HG03342 (cell line): ENCODE data around the gene MARK3.
"Not testable (repeated sequence)": the region's sequence is repeated elsewhere in the genome, so short reads cannot be mapped to it uniquely, and the experiment has no call there.

Experiments used
- ATAC-seq: cut with Tn5 transposase; IDR thresholded peaks from one replicate; pipeline ENCODE4 v1.9.1; 2021; ENCODE audit warnings: mild to moderate bottlenecking, moderate library complexity; ENCODE audit not compliant: unreplicated experiment

MARK3 gene

DNA sequence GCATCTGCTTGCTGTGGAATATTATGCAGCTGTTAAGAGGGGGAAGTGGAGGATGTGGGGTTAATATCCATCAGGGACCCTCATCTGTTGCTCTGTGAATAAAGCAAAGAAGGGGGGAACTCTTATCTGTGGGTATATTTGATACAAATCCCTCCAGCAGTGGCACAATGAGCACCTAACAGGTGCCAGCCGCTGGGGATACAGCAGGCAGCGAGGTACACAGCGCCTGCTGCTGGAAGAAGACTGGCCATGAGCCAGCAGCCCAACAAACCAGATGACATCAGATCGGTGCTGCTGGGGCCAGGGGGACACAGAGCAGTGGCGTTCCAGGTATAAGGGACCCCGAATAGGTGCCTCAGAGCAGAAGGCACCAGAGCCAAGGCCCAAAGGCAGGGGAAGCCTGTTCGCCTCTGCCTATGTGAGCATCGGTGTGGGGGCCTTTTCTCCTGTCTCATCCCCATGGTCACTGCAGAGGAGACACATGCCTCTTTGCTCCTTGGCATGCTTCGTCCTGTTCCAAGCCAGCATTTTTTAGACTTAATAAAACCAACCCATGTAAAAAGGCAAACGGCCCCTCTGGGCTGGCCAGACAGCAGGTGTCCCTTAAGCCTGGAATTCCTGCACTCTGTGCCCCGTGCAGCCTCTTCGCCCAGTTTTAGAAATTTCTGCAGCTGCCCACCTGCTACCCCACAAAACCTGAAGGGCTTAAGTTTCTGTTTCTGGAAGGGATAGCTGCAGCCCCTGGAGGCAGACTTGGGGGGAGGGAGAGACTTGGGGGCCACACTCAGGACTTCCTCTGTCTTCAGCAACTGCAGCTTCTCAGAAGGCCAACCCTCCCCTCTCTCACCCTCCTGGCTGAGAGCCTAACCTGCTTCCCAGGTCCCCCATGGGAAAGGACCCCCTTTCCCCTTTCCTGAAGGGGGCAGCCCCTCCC, 139.1 kb downstream of the MARK3 start:
- ATAC-seq = no peak

DNA sequence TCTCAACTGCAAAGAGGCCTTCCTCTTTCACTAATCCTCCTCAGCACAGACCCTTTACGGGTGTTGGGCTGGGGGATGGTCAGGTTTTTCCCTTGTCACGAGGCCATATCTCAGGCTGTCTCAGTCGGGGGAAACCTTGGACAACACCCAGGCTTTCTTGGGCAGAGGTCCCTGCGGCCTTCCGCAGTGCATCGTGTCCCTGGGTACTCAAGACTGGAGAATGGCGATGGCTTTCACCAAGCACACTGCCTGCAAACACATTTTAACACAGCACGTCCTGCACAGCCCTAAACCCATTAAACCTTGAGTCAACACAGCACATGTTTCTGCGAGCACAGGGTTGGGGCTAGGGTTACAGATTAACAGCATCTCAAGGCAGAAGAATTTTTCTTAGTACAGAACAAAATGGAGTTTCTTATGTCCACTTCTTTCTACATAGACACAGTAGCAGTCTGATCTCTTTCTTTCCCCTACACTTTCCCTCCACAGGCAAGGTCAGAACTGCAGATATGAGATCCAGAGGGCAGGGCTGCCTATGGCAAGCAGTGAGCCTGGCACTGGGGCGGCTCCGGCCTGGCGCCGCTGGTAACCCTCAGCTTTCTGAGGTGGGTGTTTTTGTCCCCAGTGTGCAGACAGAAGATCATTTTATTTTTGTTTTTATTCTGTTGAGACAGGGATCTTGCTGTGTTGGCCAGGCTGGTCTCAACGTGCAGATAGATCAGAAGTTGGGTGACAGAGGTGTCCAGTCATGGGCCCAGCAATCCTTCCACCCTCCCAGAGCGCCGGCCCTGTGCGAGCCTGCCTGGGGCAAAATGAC, 140.4 kb downstream of the MARK3 start:
- not testable (repeated sequence) for ATAC-seq

DNA sequence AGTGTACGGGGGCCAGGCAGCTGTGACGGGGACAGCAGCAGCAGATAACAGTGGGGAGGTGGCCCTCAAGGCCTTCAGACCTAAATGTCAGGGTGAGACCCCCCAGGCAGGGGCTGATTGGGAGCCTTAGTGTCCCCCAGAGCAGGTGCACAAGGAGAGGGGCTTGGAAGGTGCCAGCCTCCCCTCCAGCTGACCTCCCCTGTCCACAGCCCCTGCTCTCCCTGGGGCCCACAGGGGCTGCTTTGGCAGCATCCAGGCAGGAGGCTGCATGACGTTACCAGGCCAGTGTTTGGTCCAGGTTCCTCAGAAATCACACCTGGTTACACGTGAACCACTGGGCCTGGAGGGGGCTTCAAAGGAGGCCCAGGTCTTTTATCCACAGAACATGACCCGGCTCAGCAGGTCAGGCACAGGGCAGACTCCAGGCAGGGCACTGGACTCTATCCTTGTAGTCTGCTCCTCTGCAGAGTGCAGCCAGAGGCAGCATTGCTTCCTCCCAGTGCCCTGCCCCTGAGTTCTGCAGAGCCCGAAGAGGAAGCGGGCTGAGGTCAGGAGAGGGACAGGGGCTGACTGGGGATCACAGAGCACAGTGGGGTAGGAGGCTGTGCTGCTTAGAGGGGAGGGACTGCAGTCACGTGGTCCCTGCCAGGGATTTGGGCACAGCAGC, 141.2 kb downstream of the MARK3 start:
- no peak for ATAC-seq

DNA sequence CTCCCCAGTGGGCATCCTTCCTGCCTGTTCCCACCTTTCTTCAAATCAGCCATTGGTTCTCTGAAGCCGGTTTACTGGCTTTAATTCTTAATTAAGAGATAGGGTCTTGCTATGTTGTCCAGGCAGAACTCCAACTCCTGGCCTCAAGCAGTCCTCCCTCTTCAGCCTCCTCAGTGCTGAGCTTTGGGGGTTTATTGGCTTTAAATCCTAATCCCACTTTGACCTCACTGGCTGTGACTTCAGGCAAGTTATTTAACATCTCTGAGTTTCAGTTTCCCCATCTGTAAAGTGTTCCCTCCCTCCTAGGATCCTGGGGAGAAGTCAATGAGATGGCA, 141.7 kb downstream of the MARK3 start:
- ATAC-seq = no peak

DNA sequence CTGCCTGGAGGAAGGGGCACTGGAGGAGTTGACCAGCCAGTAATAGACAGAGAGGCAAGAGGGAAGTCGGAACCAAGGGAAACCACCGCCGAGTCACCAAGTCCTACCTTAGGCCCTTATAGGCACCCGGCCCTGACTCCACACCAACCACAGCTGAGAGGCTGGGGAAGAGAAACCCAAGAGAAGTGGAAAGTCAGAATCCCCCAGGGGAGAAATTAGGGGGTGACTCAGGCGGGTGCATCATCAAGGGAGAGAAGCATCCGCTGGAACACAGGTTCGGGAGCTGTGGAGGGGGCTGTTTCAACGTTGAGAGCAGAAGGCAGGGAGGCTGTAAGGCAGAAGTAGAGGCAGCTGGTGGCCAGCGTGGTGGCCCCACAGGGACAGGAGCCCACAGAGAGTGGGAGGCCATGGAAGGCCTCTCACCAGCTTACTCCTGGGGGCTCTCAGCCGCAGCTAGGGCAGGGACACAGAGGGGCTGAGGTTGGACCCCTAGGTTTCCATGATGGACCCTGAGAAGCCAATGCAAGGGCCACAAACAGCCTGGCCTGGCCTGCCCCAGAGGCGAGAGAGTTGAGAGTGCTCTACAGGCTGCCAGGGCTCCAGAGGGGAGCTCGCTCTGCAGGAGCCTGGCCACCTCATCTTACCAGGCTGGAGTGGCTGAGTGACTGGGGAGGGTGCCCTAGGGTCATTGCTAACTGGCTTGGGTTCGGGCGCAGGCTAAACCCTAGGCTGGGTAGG, 142.4 kb downstream of the MARK3 start:
- peak; percentile 66 for ATAC-seq

- ATAC-seq = no peak
Measured at GRCh38 chr14:103528146-103528586, 143.0 kb downstream of the MARK3 start.

DNA sequence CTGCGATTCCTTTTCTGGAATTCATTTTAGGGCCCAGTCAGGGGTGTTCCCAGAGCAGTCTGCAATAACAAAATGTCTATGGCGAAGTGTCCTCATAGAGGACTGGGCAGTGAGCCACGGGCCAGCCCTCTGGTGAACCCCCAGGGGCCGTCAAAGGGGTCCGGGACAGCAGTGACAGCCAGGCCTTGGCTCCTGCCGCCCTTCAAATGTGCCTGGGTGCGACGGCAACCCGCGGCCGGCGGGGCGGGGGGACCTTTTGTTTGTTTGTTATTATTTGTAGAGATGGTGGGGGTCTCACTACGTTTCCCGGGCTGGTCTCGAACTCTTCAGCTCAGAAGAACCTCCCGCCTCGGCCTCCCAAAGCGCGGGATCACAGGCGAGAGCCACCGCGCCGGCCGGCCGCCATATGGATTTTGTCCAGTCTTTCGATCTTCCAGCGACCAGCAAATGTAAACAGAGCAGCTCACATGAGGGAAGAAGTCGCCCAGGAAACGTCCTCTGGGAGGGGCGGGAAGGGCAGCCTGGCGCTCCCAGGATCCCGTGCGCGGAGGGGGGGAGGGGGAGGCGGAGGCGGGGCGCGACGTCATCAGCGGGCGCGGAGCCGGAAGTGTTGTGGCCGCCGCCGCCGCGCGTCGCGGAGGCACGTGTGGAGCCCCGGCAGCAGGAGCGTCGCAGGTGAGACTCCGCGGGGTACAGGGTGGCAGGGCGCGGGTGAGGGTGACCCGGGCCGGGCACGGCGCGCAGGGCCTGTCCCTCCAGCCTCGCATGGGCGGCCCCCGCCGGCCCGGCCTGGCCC, 143.6 kb downstream of the MARK3 start, which contains the start of gene TRMT61A:
Gene TRMT61A, plus strand, starts transcription at position 610 of the 796 bp plus-strand sequence. CDS start 783 bp downstream, outside the sequence.
- no peak for ATAC-seq

- ATAC-seq = no peak
Measured at GRCh38 chr14:103529383-103530365, 144.5 kb downstream of the MARK3 start.

DNA sequence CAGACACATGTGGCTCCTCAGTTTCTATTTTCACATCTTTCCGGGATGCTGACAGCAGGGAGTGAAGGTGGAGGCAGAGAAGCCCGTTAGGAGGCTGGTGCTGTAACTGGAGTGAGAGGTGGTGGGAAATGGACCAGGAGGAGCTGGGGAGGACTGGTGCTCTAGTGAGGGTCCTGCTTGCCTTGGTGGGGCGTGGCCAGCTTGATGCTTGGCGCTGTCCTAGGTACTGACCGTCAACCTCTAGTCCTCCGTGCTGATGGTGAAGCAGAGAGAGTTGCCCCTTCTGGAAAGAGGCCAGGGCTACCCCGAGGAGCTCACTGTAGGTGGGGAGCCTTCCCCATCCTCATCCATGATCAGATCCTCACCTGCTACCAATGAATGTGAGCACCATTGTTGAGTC, 145.2 kb downstream of the MARK3 start:
- no peak for ATAC-seq

DNA sequence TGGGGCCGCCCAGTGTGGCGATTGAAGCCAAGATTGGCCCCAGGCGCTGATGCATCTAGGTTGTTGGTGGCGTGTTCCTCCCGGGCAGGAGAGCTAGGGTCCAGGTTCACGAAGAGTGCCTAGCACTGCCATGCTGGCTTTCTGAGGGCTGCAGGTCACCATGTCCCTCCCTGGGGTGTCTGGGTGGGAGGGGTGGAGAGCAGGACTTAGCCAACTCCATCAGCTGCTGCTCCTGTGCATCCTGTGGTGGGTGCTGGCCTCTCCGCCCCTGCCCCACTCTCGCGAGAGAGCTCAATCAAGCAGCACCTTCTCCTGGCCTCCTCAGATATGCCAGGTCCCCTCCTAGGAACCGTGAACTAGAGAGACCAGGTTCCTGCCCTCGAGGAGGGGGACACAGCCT, 145.6 kb downstream of the MARK3 start:
- ATAC-seq = no peak

GRCh38 chr14:103531421-103532215, 146.4 kb downstream of the MARK3 start:
- no peak for ATAC-seq

GRCh38 chr14:103532216-103533136, 147.3 kb downstream of the MARK3 start:
- no peak for ATAC-seq

GRCh38 chr14:103533137-103533998, 148.2 kb downstream of the MARK3 start:
- ATAC-seq = no peak

DNA sequence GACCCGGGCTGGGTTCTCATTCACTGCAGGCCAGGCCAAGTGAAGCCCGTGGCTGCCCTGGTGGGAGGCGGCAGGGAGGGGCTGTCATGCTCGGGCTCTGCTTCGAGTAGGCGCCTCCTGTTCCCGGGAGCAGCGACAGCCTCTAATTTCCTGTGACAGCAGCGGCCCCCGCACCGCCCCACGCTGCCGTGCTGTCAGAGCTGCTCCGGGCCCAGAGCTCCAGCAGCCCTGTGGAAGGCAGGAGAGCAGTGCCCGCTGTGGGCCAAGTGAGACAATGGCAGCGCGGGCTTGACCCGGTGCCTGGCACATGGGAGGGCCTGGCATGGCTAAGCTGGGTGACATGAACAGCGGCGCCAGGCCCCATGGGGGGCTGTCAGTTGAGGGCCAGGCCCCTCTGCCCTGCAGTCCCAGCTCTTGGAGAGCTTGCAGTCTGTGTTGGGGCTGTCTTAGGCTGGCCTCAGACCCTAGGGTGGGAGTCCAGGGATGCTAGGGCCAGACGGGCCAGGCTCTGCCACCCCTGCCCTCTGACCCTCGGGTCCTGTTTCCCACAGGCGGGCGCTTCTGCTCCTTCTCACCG, 148.9 kb downstream of the MARK3 start:
- no peak for ATAC-seq

GRCh38 chr14:103534576-103535061, 149.4 kb downstream of the MARK3 start:
- no peak for ATAC-seq
